HG03520 (cell line): Measurements from ENCODE around the gene TMPRSS3.

Experiments
- ATAC-seq: cut with Tn5 transposase; IDR thresholded peaks from one replicate; pipeline ENCODE4 v1.9.1; 2021; ENCODE audit warnings: mild to moderate bottlenecking, moderate library complexity; ENCODE audit not compliant: unreplicated experiment

Gene TMPRSS3

GRCh38 chr21:42395905-42396651, at the start of gene TMPRSS3:
TMPRSS3 (minus strand) TSS chr21:42396052; CDS start chr21:42395417, 635 bp downstream.
- ATAC-seq = no peak

GRCh38 chr21:42445311-42445710, 49.5 kb upstream of the TMPRSS3 start:
- no peak for ATAC-seq

GRCh38 chr21:42444745-42445059, 48.9 kb upstream of the TMPRSS3 start:
- ATAC-seq = no peak

GRCh38 chr21:42443876-42444744, 48.3 kb upstream of the TMPRSS3 start:
- no peak for ATAC-seq

- ATAC-seq = no peak
These were observed 47.4 kb upstream of the TMPRSS3 start for GRCh38 chr21:42443181-42443785.

- no peak for ATAC-seq
These were observed 46.1 kb upstream of the TMPRSS3 start for GRCh38 chr21:42441963-42442362.

- ATAC-seq = peak; percentile 58
These were observed 44.4 kb upstream of the TMPRSS3 start for GRCh38 chr21:42440187-42440792.

GRCh38 chr21:42439284-42440186, 43.7 kb upstream of the TMPRSS3 start:
- no peak for ATAC-seq

GRCh38 chr21:42438316-42439205, 42.7 kb upstream of the TMPRSS3 start:
- no peak for ATAC-seq

GRCh38 chr21:42437786-42438185, 41.9 kb upstream of the TMPRSS3 start:
- no peak for ATAC-seq

GRCh38 chr21:42436914-42437313, 41.1 kb upstream of the TMPRSS3 start:
- ATAC-seq = no peak

- no peak for ATAC-seq
These were observed 40.0 kb upstream of the TMPRSS3 start for GRCh38 chr21:42435833-42436232.

- no peak for ATAC-seq
These were observed 39.5 kb upstream of the TMPRSS3 start for GRCh38 chr21:42435401-42435800.

- no peak for ATAC-seq
These were observed 39.0 kb upstream of the TMPRSS3 start for GRCh38 chr21:42434884-42435283.

- no peak for ATAC-seq
These were observed 38.2 kb upstream of the TMPRSS3 start for GRCh38 chr21:42433946-42434551.

- no peak for ATAC-seq
These were observed 36.8 kb upstream of the TMPRSS3 start for GRCh38 chr21:42432695-42433094.

- ATAC-seq = no peak
These were observed 35.3 kb upstream of the TMPRSS3 start for GRCh38 chr21:42431196-42431595.

- no peak for ATAC-seq
These were observed 34.7 kb upstream of the TMPRSS3 start for GRCh38 chr21:42430521-42430920.

GRCh38 chr21:42429856-42430255, 34.0 kb upstream of the TMPRSS3 start:
- ATAC-seq = no peak
